Loucy (cell line): ENCODE measurements around the gene TRPM2.

ENCODE experiments used
- EZH2phosphoT487 ChIP-seq: fragments of 200-600 bp; IDR thresholded peaks from 2 replicates; pipeline ENCODE4 v1.6.1; 2018; ENCODE audit warnings: antibody characterized with exemption, mild to moderate bottlenecking, moderate library complexity, borderline replicate concordance
- TF ChIP-seq, protein P1 (sequence below): fragments of 200-600 bp; sonication (generic); conservative IDR thresholded peaks from 2 replicates; pipeline ENCODE4 v1.5.1; 2014; ENCODE audit warnings: mild to moderate bottlenecking, antibody characterized with exemption, low read length

DNA sequence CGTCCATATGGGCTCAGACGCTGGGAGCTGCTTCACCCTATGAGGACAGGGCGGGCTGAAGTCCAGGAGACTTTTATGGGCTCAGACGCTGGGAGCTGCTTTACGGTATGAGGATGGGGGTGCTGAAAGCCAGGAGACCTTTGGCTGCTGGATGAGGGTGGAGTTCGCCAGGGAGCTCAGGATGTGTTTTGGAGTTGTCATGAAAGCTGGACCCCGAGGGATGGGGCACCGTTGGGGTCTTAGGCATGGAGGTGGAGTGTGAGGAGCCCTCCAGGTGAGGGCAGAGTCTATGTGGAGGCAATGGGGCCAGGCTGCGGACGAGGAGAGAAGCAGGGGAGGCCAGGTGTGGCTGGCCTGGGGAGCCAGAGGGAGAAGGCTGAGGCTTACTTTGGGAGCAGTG is 27.5 kb downstream of the TRPM2 start:
- TF ChIP-seq, protein P1, sequence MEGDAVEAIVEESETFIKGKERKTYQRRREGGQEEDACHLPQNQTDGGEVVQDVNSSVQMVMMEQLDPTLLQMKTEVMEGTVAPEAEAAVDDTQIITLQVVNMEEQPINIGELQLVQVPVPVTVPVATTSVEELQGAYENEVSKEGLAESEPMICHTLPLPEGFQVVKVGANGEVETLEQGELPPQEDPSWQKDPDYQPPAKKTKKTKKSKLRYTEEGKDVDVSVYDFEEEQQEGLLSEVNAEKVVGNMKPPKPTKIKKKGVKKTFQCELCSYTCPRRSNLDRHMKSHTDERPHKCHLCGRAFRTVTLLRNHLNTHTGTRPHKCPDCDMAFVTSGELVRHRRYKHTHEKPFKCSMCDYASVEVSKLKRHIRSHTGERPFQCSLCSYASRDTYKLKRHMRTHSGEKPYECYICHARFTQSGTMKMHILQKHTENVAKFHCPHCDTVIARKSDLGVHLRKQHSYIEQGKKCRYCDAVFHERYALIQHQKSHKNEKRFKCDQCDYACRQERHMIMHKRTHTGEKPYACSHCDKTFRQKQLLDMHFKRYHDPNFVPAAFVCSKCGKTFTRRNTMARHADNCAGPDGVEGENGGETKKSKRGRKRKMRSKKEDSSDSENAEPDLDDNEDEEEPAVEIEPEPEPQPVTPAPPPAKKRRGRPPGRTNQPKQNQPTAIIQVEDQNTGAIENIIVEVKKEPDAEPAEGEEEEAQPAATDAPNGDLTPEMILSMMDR: no peak
- no peak for TF ChIP-seq EZH2phosphoT487
